Activated CD8-positive, alpha-beta memory T cell treated with anti-CD3 and anti-CD28 coated beads for 4 hours (primary cell): ENCODE data around the gene ELSPBP1.
"Not testable (repeated sequence)": the region's sequence is repeated elsewhere in the genome, so short reads cannot be mapped to it uniquely, and the experiment has no call there.

Experiments
- DNase-seq, 2 donors: peaks; one replicate each; pipeline ENCODE4 v3.0.0-alpha.2; 2020; ENCODE audit warnings: low read depth in 2 of 2

ELSPBP1 gene

DNA sequence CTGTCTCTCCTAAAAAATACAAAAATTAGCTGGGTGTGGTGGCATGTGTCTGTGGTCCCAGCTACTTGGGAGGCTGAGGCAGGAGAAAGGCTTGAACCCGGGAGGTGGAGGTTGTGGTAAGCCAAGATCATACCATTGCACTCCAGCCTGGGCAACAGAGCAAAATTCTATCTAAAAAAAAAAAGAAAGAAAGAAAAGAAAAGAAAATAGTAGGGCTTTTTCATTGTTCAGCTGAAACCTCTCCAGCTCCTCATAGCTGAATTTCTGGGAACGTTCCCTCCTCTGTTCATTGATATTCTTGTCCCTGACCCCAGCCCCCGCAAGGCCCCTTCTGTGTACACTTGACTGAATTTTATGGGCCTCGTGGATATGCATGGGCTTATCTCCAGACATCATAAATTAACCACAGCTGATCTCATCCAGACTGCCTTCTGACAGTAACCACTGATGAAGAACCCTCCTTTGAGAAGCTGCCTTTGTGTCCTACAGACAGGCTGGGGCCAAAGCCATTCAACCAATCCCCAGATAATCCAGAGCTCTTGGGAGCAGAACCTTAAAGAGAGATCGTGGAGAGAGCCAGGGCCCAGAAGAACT lies at the start of gene ELSPBP1:
Gene ELSPBP1 (plus strand): TSS at position 424 of the 594 bp plus-strand sequence. CDS start 14,036 bp downstream, outside the sequence.
- no peak for DNase-seq

GRCh38 chr19:47949852-47950521 lies 44.4 kb upstream of the ELSPBP1 start:
- DNase-seq = not testable (repeated sequence)

DNA sequence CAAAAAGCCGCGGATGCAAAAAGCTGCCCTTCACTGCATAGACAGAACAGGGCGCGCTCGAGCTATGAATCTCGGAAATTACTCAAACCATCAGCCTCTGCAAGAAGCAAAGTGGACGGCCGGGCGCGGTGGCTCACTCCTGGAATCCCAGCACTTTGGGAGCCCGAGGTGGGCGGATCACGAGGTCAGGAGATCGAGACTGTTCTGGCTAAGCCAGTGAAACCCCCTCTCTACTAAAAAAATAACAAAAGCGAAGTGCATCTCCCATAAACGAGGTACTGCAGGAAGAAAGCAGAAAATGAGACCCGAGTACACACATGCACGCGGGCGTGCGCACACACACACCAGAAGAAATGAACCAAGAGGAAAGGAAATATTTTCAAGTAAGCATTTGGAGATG lies 42.3 kb upstream of the ELSPBP1 start:
- not testable (repeated sequence) for DNase-seq

DNA sequence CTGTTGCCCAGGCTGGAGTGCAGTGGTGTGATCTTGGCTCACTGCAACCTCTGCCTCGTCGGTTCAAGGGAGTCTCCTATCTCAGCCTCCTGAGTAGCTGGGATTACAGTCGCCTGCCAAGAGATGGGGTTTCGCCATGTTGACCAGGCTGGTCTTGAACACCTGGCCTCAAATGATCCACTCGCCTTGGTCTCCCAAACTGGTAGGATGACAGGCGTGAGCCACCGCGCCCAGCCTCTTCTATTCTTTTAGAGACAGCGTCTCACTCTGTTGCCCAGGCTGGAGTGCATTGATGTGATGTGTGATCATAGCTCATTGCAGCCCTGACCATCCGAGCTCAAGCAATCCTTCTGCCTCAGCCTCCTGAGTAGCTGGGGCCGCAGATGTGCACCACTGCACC lies 38.5 kb upstream of the ELSPBP1 start:
- peak in 1 of 2 donors; percentile 2 for DNase-seq

GRCh38 chr19:47973529-47973928 lies 20.9 kb upstream of the ELSPBP1 start:
- DNase-seq = no peak

GRCh38 chr19:47991191-47991808 lies 3.1 kb upstream of the ELSPBP1 start:
- DNase-seq = no peak

- no peak for DNase-seq
Measured at GRCh38 chr19:47992070-47992469, 2.4 kb upstream of the ELSPBP1 start, which contains the start of gene BSPH1. BSPH1 (minus strand) TSS chr19:47992170; CDS start chr19:47992081, 89 bp downstream.

GRCh38 chr19:47996230-47996727 lies 1.8 kb downstream of the ELSPBP1 start:
- DNase-seq = no peak

DNA sequence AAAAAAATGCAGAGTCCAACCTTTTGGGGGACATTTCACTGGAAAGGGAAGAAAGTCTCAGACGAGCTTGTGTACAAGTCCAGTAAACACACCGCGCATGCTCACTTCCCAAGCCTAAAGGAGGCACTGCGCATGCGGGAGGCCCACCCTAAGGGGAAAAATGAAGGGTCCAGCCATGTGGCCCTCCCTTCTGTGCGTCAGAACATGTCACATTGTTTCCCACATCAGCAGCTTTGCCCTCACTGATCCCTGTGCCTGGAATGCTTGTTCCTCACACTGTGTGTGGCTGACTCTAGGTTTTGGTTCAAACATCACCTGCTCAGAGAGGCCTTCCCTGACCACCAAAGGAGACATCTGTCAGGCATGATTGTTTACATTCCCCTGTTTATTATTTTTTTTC lies 4.4 kb downstream of the ELSPBP1 start:
- DNase-seq = no peak

GRCh38 chr19:48000846-48001245 lies 6.4 kb downstream of the ELSPBP1 start:
- no peak for DNase-seq

DNA sequence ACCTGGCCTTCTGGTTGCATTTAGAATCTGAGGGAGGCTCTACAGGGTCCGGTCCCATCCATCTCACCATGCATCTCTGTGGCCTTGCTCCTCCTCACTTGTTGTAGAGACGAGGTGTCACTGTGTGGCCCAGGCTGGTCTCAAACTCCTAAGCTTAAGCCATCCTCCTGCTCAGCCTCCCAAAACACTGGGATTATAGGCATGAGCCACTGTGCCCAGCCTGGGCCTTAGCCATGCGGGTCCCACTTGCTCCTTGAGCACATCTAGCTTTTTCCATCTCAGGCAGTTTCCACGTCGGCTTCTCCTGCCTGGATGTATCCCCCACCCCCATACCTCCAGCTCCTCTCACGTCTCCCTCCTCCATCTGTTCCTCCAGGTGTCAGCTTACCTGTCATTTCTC lies 9.8 kb downstream of the ELSPBP1 start:
- DNase-seq = no peak

DNA sequence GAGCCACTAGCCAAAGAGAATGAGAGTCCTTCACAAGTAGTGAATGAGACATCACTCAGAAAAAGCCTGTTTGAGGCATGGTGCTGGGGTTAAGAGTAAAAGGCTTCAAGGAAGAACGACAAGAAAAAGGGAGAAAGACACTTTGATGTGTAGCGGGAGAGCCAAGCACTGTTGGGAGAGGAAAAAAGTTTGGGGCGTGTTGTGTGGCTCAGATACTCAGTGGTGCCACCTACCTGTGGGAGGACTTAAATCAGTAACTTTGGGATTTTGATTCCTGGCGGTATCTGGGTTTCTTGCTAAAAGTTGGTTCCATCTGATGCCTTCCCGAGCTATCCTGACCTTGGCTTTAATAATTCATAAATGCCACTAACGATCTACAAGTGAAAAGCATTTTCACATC lies 12.3 kb downstream of the ELSPBP1 start:
- DNase-seq = no peak

- DNase-seq = no peak
Measured at GRCh38 chr19:48010932-48011758, 16.7 kb downstream of the ELSPBP1 start.

- no peak for DNase-seq
Measured at GRCh38 chr19:48020686-48021085, 26.3 kb downstream of the ELSPBP1 start.

DNA sequence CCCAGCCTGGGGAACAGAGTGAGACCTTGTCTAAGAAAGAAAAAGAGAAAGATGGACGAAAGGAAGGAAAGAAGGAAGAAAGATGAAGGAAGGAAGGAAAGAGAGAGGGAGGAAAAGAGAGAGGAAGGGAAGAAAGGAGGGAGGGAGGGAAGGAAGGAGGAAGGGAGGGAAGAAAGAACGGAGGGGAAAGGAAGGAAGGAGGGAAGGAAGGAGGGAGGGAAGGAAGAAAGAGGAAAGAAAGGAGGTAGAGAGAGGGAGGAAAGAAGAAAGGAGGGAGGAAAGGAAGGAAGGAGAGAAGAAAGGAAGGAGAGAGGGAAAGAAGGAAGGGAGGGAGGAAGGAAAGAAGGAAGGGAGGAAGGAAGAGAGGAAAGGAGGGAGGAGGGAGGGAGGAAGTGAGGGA lies 28.6 kb downstream of the ELSPBP1 start:
- DNase-seq = no peak

DNA sequence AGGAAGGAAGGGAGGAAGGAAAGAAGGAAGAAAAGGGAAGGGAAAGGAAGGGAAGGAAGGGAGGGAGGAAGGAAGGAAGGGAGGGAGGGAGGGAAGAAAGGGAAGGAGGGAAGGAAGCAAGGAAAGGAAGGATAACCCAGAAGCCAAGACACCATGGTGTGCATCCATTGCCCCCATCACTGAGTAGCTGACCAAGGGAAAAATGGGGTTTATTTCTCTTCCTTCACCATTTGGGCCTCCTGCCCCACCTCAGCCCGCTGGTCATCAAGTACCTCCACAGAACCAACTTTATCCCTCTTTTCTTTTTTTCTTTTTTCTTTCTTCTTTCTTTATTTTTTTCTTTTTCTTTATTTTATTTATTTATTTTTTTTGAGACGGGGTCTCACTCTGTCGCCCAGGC lies 29.1 kb downstream of the ELSPBP1 start:
- no peak for DNase-seq

- no peak for DNase-seq
Measured at GRCh38 chr19:48025480-48025879, 31.0 kb downstream of the ELSPBP1 start.

- no peak for DNase-seq
Measured at GRCh38 chr19:48029431-48029830, 35.0 kb downstream of the ELSPBP1 start.

- no peak for DNase-seq
Measured at GRCh38 chr19:48030073-48030472, 35.6 kb downstream of the ELSPBP1 start.

DNA sequence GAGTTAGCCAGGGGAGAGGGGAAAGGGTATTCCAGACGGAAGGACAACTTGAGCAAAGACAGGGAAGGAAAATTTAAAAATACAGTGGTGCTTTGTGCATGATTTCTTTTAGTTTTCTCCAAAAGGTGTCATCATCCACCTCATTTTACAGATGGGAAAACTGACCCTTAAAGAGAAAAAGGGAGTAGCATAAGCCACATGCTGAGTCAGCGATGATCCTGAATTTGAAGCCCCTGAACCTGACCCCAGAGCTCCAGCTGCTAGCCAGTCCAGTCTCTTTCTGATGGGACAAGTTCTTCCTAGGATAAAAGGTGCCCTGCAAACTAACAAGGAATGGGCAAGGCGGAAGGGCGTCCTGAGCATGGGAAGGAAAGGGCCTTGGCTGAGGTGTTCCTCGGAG lies 39.2 kb downstream of the ELSPBP1 start:
- no peak for DNase-seq

- no peak for DNase-seq
Measured at GRCh38 chr19:48036765-48037164, 42.3 kb downstream of the ELSPBP1 start.
